GM19438 (cell line): ENCODE results near the gene MERTK.
"Not testable (repeated sequence)": the region's sequence is repeated elsewhere in the genome, so short reads cannot be mapped to it uniquely, and the experiment has no call there.

Experiments used
- ATAC-seq: cut with Tn5 transposase; IDR thresholded peaks from one replicate; pipeline ENCODE4 v1.9.1; 2021; ENCODE audit warnings: low read depth; ENCODE audit not compliant: unreplicated experiment

Gene MERTK

DNA sequence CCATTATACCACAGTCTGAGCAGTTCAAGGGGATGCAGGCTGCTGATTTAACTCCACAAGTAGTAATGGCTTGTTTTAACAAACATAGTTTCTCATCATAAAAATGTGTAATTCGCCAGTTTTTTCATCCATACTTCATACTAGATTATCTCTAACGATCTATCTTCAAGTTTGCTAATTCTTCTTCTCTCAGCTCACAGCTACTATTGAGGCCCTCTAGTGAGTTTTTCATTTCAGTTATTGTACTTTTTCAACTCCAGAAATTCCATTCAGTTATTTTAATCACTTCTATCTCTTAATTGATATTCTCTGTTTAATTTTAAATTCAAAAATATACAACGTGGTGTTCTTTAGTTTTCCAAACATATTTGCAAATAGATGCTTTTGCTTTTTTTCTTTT lies 136.5 kb downstream of the MERTK start:
- no peak for ATAC-seq

DNA sequence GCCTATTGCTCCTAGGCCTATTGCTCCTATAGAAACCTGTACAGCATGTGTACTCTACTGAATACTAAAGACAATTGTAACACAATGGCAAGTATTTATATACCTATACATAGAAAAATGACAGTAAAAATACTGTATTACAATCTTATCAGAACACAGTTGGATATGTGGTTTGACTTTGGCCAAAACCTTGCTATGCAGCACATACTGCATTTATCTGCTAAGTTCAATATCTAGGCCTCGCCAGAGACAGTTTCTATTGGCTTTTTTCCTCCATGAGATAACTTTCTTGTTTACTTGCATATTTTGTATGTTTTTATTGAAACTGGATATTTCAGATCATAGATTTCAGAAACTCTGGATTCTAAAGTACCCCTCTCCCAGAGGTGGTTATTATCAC lies 137.4 kb downstream of the MERTK start:
- ATAC-seq, result no peak

DNA sequence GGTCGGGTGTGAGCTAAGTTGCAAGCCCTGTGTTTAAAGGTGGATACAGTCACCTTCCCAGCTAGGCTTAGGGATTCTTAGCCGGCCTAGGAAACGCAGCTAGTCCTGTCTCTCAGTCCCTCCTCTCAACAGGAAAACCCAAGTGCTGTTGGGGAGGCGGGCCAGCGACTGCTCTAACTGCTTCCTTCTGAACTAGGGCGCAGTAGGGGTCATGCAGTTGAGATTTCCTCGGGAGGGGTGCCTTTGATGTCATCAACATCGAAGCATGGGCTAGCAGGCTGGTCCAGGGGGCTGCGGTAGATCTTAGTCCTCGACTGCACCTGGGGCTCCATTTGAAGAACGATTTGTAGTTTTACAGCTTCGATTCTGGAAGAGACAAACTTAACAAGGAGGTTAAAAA lies 141.1 kb downstream of the MERTK start:
- ATAC-seq, result not testable (repeated sequence)

DNA sequence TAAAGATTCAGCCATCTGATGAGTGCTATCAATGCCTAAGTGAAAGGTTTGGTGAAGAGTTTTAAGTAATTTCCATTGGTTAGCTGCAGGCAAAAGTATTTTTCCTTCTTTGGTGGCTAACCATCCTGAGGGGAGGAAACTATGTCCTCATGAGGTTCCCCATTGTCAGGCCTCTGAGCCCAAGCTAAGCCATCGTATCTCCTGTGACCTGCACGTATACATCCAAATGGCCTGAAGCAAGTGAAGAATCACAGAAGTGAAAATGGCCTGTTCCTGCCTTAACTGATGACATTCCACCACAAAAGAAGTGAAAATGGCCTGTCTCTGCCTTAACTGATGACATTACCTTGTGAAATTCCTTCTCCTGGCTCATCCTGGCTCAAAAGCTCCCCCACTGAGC lies 141.7 kb downstream of the MERTK start:
- not testable (repeated sequence) for ATAC-seq

DNA sequence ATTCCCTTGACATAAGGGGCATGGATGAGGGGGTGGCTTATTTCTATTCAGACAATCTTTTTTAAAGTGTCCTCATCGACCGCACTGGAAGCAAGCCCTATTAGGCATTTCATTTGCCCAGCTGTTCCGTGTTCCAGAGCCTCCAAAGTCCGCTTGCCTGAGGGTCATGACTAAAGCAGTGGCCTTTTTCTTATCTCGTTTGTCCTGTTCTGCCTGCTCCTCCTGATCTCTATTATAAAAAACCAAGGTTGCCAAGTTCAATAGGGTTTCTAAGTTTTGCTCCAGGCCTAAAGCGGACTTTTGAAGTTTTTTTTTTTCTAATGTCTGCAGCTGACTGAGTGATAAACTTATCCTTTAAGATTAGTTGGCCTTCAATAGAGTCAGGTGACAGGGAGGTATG lies 143.1 kb downstream of the MERTK start:
- not testable (repeated sequence) for ATAC-seq

DNA sequence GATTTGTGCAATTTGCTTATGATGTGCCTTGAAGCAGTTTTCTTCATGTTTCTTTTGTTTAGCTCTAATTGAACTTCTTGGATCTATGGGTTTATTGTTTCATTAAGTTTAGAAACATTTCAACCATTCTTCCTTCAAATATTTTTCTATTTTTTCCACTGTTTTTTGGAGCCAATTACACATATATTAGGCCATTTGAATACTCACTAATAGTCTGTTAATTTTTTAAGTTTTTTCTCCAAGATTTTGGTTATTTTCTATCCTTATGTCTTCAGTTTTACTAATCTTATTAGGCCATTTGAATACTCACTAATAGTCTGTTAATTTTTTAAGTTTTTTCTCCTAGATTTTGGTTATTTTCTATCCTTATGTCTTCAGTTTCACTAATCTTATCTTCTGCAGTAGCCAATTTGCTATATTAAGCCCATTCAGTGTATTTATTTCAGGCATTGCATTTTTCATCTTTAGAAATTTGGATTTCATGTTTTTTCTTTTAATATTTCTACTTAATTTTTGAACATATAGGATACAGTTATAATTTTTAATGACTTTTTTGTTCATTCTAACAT lies 147.1 kb downstream of the MERTK start:
- ATAC-seq, result no peak

DNA sequence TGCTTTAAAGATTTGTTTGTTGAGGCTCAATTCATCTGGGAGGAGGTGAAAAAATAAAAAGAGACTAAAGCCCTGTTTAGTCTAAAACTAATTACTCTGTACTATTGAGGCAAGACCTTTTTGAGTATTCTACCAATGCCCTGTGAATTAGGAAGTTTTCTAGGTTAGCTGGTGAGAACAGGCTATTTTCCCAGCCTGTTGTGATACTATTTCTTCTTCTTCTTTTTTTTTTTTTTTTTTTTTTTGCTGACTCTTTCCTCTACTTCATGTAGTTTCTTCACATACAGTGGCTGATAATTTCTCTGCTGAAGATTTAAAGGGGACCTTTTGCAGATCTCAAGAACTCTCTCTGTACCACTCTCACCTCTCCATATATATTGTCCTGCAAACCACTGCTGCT lies 147.8 kb downstream of the MERTK start:
- ATAC-seq, result no peak

DNA sequence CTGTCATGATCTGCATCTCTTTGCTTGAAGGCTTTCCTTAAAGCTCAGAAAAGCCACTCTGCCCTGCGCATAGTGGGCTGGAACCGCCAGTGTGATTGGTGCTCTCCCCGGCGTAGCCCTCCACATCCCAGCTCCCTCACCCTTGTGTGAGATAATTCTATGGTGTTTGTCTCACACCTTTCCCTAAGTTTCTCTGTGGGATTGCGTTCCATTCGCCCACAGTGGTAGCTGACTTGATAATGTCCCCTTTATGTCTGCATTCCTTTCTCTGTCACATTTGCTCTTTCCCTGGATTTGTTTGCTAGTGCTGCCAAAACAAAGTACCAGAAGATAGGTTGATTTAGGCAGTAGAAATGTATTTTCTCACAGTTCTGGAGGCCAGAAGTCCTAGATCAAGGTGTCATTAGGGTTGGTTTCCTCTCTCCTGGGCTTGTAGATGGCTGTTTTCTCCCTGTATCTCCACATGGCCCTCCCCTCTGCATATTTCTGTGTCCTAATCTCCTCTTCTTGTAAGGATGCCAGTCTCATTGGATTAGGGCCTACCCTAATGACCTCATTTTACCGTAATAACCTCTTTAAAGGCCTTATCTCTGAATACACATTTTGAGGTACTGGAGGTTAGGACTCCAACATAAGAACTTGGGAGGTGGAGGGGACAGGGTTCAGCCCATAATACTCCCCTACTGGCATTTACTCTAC lies 149.3 kb downstream of the MERTK start:
- no peak for ATAC-seq

DNA sequence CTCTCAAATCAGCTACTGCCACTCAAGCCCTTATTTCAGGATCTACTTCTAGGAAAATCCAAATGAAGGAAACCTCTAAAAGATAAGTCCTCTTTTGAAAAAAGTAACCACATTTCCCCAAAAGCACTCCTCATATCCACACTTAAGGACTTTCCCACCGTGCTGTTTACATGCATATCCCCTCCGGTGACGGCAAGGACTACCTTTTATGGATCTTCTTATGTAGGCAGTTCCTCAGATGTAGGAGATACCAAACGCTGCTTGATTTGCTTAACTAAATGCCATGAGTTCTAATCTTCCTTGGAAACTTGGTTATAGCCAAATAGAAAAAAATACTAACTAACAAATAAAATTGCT lies 149.8 kb downstream of the MERTK start:
- ATAC-seq, result no peak

DNA sequence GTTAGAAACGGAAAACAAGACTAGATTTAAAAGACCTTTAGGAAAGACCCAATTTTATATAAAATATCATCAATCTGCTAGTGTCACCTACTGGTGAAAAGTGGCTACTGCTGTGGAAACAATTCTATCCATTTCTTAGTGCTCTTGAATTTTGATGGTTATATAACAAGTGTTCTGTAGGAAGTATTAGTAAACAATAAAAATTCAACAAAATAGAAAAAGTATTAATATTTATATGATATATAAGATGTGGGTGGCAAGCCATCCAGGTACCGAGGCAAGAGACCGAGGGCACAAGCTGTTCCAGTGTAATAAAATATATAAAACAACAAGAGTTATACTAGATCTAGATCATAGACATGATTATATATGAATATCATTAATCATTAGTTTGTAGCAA lies 150.5 kb downstream of the MERTK start:
- no peak for ATAC-seq

DNA sequence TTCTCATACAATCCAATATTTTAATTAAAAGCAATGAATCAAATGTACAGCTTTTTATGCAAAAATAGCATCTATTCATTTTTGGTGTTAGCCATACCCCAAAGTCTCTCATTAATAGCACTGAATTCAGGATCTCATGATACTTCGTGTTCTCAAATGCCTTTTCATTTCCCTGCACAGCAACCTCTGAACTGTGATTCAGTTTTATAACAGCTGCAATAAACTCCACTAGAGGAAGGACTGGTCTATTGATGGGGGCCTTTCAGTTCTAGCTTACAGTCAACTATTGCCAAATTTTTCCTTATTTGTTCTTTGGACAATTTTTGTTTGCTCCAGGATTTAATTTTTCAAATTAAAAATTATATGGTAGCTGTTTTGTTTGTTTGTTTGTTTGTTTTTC lies 151.9 kb downstream of the MERTK start:
- ATAC-seq, result no peak

DNA sequence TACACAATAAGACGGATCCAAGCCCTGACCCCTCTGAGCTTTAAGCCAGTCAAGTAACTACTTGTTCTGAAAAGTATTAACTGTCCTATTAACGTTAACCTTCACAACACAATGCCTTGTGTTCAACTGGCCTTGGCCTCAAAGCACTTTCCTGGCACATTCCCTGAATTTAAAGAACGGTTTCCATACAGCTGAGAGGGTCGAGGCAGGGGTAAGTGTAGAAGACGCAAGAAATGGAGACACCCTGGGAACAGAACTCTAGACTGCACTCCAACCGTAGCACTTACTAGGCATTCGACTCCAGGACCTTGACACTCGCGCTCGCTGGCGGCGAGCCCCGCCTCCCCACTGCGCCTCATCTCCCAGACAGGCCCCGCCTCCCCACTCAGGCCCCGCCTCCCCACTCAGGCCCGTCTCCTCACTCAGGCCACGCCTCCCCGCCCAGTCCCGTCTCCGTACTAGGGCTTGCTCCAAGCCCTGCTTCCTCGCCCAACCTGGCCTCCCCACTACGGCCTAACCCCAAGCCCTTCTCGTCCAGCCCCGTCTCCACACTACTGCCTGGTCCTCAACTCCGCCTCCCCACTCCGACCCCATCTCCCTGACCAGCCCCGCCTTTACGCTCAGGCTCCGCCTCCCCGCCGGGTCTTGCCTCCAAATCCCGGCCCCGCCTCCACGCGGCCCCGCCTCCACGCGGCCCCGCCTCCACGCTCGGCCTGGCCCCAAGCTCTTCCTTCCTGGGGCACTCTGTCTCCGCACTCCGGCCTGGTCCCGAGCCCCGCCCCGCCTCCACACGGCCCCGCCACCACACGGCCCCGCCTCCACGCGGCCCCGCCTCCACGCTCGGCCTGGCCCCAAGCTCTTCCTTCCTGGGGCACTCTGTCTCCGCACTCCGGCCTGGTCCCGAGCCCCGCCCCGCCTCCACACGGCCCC lies 155.8 kb downstream of the MERTK start:
- ATAC-seq, result peak; percentile 56

DNA sequence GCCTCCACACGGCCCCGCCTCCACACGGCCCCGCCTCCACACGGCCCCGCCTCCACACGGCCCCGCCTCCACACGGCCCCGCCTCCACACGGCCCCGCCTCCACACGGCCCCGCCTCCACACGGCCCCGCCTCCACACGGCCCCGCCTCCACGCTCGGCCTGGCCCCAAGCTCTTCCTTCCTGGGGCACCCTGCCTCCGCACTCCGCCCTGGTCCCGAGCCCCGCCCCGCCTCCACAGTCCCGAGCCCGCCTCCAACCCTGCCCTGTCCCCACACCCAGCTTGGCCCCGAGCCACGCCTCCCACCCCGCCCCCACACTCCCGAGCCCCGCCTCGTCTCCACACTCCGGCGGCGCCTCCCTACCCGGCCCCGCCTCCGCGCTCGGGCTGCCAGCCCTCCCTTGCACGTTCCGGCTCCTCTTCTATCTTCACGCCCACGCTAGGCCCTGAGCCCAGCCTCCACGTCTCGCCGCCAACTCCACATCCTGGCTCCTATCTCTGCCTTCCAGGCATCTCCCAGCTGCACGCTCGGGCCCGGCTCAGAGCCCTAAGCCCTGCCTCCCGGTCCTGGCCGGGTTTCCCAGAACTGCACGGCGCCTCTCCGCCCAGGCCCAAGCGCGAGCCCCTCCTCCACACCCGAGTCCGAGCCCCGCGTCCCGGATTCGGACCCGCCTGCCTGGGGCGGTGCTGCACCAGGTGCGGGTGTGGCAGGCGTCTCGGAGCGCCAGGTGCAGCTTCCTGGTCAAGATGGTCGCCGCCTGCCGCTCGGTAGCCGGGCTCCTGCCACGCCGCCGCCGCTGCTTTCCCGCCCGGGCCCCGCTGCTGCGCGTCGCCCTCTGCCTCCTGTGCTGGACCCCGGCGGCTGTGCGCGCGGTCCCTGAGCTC lies 156.7 kb downstream of the MERTK start, which contains the start of gene TMEM87B:
Gene TMEM87B (plus strand): TSS at position 423 of the 883 bp plus-strand sequence. CDS start 323 bp downstream, at position 746.
- peak; percentile 62 for ATAC-seq

DNA sequence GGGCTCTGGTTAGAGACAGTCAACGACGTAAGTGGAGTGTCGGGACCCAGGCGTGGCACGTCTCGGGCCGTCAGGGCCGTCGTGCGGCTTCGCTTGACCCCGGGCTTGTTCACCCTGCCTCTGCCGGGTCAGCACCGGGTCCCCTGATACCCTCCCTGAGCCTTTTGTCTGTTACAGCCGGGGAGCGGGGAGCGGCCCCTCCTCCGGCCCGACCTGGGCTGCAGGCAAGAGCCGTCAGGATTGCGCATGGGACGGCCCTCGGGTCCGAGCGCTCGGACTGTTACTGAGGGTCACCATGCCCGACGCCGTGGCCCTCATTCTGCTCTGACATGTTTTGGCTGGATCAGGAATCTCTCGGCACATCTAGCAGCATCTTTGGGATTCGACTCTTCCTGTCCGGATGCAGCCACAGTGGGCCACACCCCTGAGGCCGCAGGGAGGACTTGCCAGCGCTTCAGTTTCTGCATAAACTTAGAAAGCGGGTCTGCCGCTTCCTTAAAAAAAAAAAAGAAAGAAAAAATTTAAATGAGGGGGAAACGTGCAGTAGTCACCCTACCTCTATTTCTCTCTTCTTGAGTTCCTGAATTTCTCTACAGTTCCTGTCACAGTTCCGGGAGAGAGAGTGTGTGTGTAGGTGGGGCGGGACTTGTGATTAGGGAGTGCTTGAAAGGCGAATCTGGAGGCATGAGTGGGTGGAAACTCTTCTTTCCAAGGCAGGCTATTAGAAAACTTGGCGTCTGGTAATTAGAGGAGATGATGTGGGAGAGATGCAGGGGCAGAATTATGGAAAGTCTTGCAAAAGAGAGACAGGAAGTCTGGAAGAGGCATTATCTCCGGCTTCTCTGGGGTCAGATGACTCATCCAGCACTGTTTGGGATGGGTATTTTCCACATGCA lies 157.6 kb downstream of the MERTK start:
- ATAC-seq, result no peak

DNA sequence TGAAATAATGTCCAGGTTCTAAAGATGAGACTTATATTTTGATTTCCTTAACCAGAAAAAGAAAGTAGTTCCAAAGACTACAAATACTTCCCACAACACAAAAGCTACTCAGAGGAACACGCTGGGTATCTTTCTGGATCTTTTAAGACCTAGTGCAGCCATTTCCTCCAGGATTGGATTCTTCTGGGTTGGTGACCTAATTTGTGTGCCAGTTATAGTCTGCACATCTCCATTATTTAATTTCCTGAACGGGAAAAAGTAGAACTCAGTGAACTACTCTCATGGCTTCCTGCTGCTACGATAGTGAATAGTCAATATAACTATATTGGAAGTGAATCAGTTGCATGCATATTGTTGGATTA lies 158.2 kb downstream of the MERTK start:
- ATAC-seq, result no peak

DNA sequence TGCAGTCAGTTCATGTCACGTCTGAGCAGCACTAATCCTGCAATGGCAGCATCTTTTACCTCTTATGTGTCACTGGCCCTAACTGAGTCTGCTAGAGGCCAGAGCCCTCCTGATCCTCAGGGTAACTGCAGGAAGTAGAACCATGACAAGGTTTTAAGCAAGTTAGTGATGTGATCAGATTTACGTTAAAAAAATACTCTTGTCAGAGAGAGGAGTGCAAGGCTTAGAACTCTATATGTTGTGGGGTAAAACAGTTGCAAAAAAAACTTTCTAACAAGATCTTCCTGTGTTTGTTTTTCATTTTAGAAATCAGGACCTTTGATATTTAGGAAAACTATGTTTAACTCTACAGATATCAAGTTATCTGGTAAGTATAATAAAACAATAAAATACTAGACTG lies 161.3 kb downstream of the MERTK start:
- no peak for ATAC-seq

DNA sequence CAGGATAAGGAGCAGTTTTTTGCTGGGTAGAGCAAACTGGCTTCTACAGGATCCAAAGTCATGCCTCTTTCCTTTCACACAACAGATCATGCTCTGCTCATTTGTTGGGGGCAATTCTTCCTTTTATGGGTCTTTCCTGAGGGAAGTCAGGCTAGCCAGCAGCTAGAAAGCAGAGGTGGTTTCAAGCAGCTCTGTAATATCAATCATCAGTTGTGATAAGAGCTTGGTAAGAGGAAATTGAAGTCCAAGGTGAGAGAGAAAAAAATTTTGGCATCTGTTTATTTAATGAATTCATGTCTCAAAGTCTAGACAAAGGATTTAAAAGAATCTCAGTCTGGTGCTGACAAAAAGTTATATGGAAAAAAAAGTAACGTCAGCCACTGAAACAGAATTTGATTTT lies 162.9 kb downstream of the MERTK start:
- ATAC-seq, result no peak

DNA sequence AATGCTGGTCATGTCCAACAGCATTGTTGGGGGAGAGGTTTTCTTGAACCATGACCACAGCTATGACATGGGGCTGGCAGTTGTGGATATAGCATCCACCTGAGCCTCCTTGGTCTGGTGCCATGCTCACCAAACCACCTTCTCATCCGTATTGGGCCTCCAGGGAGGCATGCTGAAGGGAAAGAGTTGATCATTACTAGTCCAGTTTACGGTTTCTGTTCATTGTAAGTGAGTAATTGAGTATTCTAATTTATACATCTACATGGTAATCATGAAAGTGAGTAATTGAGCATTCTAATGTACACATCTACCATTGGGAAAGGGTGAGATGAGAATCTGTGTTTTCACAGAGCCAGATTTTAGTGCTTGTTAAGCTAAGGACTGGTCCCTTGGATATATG lies 163.4 kb downstream of the MERTK start:
- ATAC-seq, result no peak

DNA sequence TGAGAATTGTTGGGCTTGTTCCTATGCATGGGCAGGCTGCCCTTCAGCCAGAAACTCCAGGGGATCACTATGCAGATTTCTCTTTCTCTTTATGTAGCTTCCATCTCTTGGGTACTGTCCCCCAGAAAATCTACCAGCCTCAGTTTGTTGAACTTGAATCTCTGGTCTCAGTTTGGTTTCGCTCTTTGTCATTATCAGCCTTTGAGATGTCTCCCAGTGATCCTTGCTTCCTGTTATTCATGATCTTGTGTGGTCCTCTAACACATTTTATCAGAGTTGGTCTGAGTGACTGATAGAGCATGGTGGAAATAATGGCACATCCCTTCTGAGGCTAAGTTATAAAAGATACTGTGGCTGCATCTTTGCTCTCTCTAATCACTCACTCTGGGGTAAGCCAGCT lies 164.5 kb downstream of the MERTK start:
- no peak for ATAC-seq

DNA sequence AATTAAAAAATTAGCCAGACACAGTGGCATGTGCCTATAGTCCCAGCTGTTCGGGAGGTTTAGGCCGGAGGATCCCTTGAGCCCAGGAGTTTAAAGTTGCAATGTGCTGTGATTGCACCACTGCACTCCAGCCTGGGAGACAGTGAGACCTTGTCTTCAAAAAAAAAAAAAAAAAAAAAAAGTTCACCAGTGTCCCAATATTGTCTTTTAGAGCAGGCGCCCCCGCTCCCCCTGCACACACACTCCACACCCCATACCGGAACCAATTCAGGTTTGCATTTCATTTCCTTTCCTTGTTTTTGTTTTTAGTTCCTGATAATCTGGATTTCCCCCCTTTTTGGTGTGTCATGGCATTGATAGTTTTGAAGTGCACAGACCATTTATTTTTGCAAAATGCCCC lies 167.1 kb downstream of the MERTK start:
- ATAC-seq, result no peak
